Upper lobe of right lung (tissue), 1 donor: ENCODE results near the gene SLX9. TPM values are rescaled to one million over a fixed set of nuclear protein-coding genes. Genes with fewer than 3 reads are reported as not detected.

Experiments
- ATAC-seq: fragments of 200-7000 bp; cut with Tn5 transposase; one replicate; pipeline ENCODE4 v1.9.1; 2020; ENCODE audit warnings: mild to moderate bottlenecking, moderate library complexity
- DNase-seq: peaks from one replicate; pipeline ENCODE4 v3.0.0-alpha.2; 2020
- H3K27ac ChIP-seq: fragments of 200-600 bp; one replicate; pipeline ENCODE4 v1.8.0; 2022
- H3K27me3 ChIP-seq: fragments of 200-600 bp; one replicate; pipeline ENCODE4 v1.8.0; 2022; ENCODE audit warnings: mild to moderate bottlenecking
- H3K36me3 ChIP-seq: fragments of 200-600 bp; one replicate; pipeline ENCODE4 v1.8.0; 2022
- H3K4me1 ChIP-seq: fragments of 200-600 bp; one replicate; pipeline ENCODE4 v1.8.0; 2022
- H3K4me3 ChIP-seq: fragments of 200-600 bp; one replicate; pipeline ENCODE4 v1.8.0; 2022; ENCODE audit warnings: mild to moderate bottlenecking
- H3K9me3 ChIP-seq: fragments of 200-600 bp; one replicate; pipeline ENCODE4 v1.8.0; 2022
- CTCF ChIP-seq: fragments of 200-600 bp; IDR thresholded peaks from one replicate; pipeline ENCODE4 v1.8.0; 2022; ENCODE audit warnings: antibody characterized with exemption
- intact Hi-C: fragments of 100-400 bp; cut with DNase I; formaldehyde crosslinking; loops from one replicate; pipeline ENCODE4 v1.11.0; 2022
- total RNA-seq: library from RNA; stranded (reverse); fragmentation: NEBNext Ultra II Directional; extraction: Animal tissue kit (Norgen Biotek cat#: 25700); gene quantifications from one replicate; pipeline ENCODE4 v1.2.1, GENCODE V29; 2021
- donor health status: DM: no; HTN: yes; CAD: no; lungs with severe emphysema.

SLX9 gene
- total RNA-seq, 1 donor from 2014 or later, result 22.8 TPM

GRCh38 chr21:44996096-44996495 is 56.3 kb downstream of the SLX9 start:
- H3K4me3 ChIP-seq, result no peak overlapping the region
- H3K27me3 ChIP-seq, result no peaks in the 10 kb centered on the region
- no peaks in the 10 kb centered on the region for H3K36me3 ChIP-seq
- H3K9me3 ChIP-seq, result no peaks in the 10 kb centered on the region
- DNase-seq, result no peak
- no peak for ATAC-seq
- intact Hi-C loops, result no loop called here
- no peaks in the 10 kb centered on the region for H3K4me1 ChIP-seq
- no peak for TF ChIP-seq CTCF
- peak overlapping the region; percentile 11 for H3K27ac ChIP-seq

- Histone ChIP-seq H3K9me3 (no peaks in the 10 kb centered on the region), H3K27me3 (no peaks in the 10 kb centered on the region), H3K4me1 (no peaks in the 10 kb centered on the region), H3K27ac (no peak overlapping the region), H3K36me3 (no peaks in the 10 kb centered on the region), H3K4me3 (no peak overlapping the region)
- no peak for ATAC-seq
- no peak for DNase-seq
- intact Hi-C loops, result no loop called here
- TF ChIP-seq CTCF, result no peak
Measured at GRCh38 chr21:44996501-44996921, 56.7 kb downstream of the SLX9 start.

GRCh38 chr21:44996983-44997936 is 57.4 kb downstream of the SLX9 start:
- no peak for TF ChIP-seq CTCF
- H3K36me3 ChIP-seq, result no peaks in the 10 kb centered on the region
- no peaks in the 10 kb centered on the region for H3K9me3 ChIP-seq
- no peak overlapping the region for H3K4me3 ChIP-seq
- DNase-seq, result no peak
- H3K27ac ChIP-seq, result peak overlapping the region; percentile 3
- H3K4me1 ChIP-seq, result no peaks in the 10 kb centered on the region
- H3K27me3 ChIP-seq, result no peaks in the 10 kb centered on the region
- no peak for ATAC-seq
- intact Hi-C loops, result no loop called here

GRCh38 chr21:44998086-44998620 is 58.3 kb downstream of the SLX9 start:
- intact Hi-C loops, result no loop called here
- no peak for TF ChIP-seq CTCF
- Histone ChIP-seq H3K9me3 (no peaks in the 10 kb centered on the region), H3K27ac (no peak overlapping the region), H3K4me1 (no peaks in the 10 kb centered on the region), H3K4me3 (no peak overlapping the region), H3K27me3 (no peaks in the 10 kb centered on the region), H3K36me3 (no peaks in the 10 kb centered on the region)
- DNase-seq (no peak), ATAC-seq (no peak)

GRCh38 chr21:44998621-44999427 is 59.0 kb downstream of the SLX9 start:
- no peaks in the 10 kb centered on the region for H3K9me3 ChIP-seq
- no peak overlapping the region for H3K4me3 ChIP-seq
- intact Hi-C loops, result no loop called here
- TF ChIP-seq CTCF, result no peak
- DNase-seq (no peak), ATAC-seq (no peak)
- no peaks in the 10 kb centered on the region for H3K36me3 ChIP-seq
- H3K4me1 ChIP-seq, result no peaks in the 10 kb centered on the region
- no peak overlapping the region for H3K27ac ChIP-seq
- H3K27me3 ChIP-seq, result no peaks in the 10 kb centered on the region
